ENCODE data around the gene NLRP9.

Gene NLRP9

GRCh38 chr19:55694656-55695491, 43.3 kb downstream of the NLRP9 start:
- no peak for TF ChIP-seq CTCF (IDR thresholded peaks at IDR 0.05; ENCODE audit: extremely low read depth, missing control alignments)
- no peak for DNase-seq (ENCODE audit: low spot score)

DNA sequence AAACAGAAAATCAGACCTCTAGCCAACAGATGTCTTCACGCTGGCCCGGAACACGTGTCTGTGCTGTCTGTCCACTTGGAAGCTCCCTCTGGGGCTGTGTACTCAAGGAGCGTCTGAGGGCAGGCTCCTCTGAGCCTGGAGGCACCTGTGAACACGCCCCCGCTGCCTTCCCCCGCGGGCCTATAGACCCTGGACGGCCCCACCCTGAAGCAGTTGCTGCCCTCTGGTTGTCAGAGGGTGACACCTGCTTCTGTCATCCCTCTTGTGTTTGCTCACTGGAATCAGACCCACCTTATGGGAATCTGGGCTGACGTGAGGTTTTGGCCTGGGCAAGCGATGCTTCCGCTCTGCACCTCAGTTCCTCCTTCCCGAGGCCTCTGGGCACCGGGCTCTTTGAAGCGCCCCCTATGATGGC, 44.0 kb downstream of the NLRP9 start:
- DNase-seq (ENCODE audit: low spot score) = no peak
- no peak for TF ChIP-seq CTCF (IDR thresholded peaks at IDR 0.05; ENCODE audit: extremely low read depth, missing control alignments)

DNA sequence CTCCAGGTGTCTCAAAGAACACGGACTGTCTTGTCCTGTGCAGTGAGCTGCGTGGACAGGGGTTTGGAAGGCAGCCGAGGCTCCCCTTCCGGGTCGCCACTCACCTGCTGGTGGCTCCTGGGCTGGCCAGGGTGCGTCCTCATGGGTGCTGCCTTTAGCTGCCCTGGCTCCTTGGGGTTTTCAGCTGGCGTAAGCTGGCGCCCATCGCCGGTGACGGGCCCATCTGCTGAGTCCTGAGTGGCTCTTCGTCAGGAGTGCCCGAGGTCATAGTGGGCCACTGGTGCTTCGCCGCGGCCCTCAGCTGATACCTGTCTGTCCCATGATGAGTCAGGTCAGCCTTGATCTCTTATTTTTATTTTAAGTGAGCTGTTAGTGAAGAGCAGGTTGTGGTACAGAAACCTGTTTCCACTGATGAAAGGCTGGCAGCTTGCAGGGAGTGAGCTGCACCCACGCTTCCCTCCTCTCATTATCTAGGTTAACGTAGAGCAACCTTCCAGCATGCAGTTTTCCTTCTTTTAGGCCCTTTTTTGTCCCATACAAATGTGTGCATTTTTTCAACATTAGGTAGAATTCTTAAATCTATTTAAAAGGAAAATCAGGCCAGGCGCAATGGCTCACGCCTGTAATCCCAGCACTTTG, 44.7 kb downstream of the NLRP9 start:
- no peak for TF ChIP-seq CTCF (IDR thresholded peaks at IDR 0.05; ENCODE audit: extremely low read depth, missing control alignments)
- DNase-seq (ENCODE audit: low spot score) = no peak

DNA sequence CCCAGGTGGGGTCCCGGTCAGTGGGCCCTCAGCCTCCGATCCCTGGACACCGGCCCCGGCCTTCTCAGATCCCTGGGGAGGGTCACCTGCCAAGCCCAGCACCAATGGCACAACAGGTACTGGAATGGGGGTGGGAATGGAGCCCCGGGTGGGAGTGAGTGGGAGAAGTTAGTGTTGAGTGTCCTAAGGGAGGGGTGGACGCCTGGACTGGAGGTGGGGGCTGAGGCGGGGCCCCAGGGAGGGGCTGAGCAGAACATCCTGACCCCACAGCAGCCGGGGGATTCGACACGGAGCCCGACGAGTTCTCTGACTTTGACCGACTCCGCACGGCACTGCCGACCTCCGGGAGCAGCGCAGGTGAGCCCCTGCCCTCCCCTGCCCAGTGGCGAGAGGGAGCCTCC, 45.5 kb downstream of the NLRP9 start:
- no peak for DNase-seq (ENCODE audit: low spot score)
- TF ChIP-seq CTCF (IDR thresholded peaks at IDR 0.05; ENCODE audit: extremely low read depth, missing control alignments) = no peak

- DNase-seq (ENCODE audit: low spot score) = no peak
- TF ChIP-seq CTCF (IDR thresholded peaks at IDR 0.05; ENCODE audit: extremely low read depth, missing control alignments) = no peak
These were observed 46.4 kb downstream of the NLRP9 start for GRCh38 chr19:55691561-55692481.

DNA sequence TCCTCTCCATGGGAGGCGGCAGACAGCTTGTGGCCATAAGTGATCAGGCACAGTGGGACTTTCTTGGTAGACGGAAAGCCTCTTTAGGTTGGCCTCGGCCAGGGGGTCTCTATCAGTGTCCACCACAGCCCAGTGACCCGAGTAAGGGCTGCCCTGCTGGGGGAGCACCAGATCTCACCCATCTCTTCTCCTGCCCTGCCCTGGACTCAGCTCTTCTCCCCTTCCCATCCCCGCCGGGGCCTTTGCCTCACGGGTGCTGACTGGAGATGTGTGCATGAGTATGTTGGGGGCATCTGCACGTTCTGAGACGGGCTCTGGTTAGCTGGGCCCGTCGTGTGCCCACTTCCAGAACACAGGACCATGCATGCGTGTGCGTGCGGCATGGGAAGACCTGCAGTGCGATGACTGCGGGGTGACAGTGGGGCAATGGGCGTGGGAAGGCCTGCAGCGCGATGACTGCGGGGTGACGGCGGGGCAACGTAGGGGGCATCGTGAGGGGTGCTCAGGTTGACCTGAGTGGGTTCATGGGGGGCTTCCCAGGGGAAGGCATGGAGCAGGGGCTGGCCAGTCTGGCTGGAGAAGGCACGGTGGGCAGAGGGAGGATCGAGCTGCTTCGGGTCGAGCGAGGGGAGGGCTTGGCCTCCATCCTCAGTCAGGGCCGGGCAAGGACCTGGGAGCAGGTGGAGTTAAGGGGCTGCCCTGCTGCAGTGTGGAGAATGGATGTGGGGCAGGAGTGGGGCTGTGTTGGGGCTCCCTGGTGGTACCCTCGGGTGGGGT, 47.2 kb downstream of the NLRP9 start:
- TF ChIP-seq CTCF (IDR thresholded peaks at IDR 0.05; ENCODE audit: extremely low read depth, missing control alignments) = no peak
- DNase-seq (ENCODE audit: low spot score) = no peak

Measured in GM20000 (cell line).